H1 (cell line): Measurements from ENCODE around the gene CEP78. TPM values are rescaled to one million over a fixed set of nuclear protein-coding genes. Genes with fewer than 3 reads are reported as not detected.

Experiments
- CTCF ChIA-PET: fragments of 300-600 bp; sonication (Branson Sonifier 250); formaldehyde crosslinking; loops from one replicate; lab custom pipeline; 2021; ENCODE audit not compliant: partially characterized antibody; lab: Charles Lee
- POLR2A ChIA-PET: fragments of 300-600 bp; sonication (Branson Sonifier 250); formaldehyde crosslinking; loops from one replicate; lab custom pipeline; 2021; ENCODE audit warnings: inconsistent platforms; ENCODE audit not compliant: partially characterized antibody; lab: Charles Lee
- DNase-seq, 2 experiments: peaks; one replicate each; pipeline versions ENCODE4 v3.0.0 to v3.0.0-alpha.2; 2010 to 2022; ENCODE audit warnings: low spot score in 2 of 2, low read depth in 1 of 2, mixed read lengths in 1 of 2
- FAIRE-seq: peaks from 2 replicates; lab custom pipeline; 2011; peaks lifted over from hg19 to GRCh38; lab: Jason Lieb, UNC
- H2AFZ ChIP-seq: 2 replicates; pipeline ENCODE4 v1.8.1; 2012; ENCODE audit warnings: low read length, inconsistent platforms
- H2AK5ac ChIP-seq: 2 replicates; pipeline ENCODE4 v1.6.1; 2013; ENCODE audit warnings: low read depth, low read length
- H2BK120ac ChIP-seq: replicated peaks from 2 replicates; pipeline ENCODE3; 2013; ENCODE audit warnings: low read depth, low read length, inconsistent platforms
- H2BK12ac ChIP-seq: 2 replicates; pipeline ENCODE4 v1.6.1; 2013; ENCODE audit warnings: low read depth, low read length
- H2BK15ac ChIP-seq: 2 replicates; pipeline ENCODE4 v1.6.1; 2013; ENCODE audit warnings: low read length
- H2BK20ac ChIP-seq: 2 replicates; pipeline ENCODE4 v1.6.1; 2013; ENCODE audit warnings: low read length
- H2BK5ac ChIP-seq: 2 replicates; pipeline ENCODE4 v1.6.1; 2013; ENCODE audit warnings: low read depth, low read length
- H3K14ac ChIP-seq: 2 replicates; pipeline ENCODE4 v1.6.1; 2013; ENCODE audit warnings: inconsistent platforms; ENCODE audit not compliant: insufficient read length
- H3K18ac ChIP-seq: 2 replicates; pipeline ENCODE4 v1.6.1; 2013; ENCODE audit warnings: low read length; ENCODE audit errors: extremely low read depth
- H3K23ac ChIP-seq: 2 replicates; pipeline ENCODE4 v1.6.1; 2013; ENCODE audit warnings: inconsistent platforms; ENCODE audit not compliant: insufficient read length
- H3K23me2 ChIP-seq: 2 replicates; pipeline ENCODE4 v1.6.1; 2013; ENCODE audit warnings: low read depth, low read length
- H3K27ac ChIP-seq: 2 replicates; pipeline ENCODE4 v1.6.1; 2011; ENCODE audit warnings: low read depth, low read length, inconsistent platforms
- H3K27me3 ChIP-seq, 4 experiments: replicated peaks in 1 of 4; 1 replicate in 1 of 4; 2 replicates in 3 of 4; pipeline versions ENCODE4 v1.6.1 to v1.8.1; 2011 to 2013; ENCODE audit warnings: low read length in 3 of 4, mild to moderate bottlenecking in 3 of 4, inconsistent platforms in 2 of 4, mixed read lengths in 2 of 4, moderate library complexity in 1 of 4; ENCODE audit not compliant: control insufficient read depth in 3 of 4, insufficient read depth in 3 of 4; ENCODE audit errors: extremely low read depth in 1 of 4
- H3K36me3 ChIP-seq, 4 experiments: 2 replicates each; pipeline versions ENCODE4 v1.6.1 to v1.8.1; 2011 to 2013; ENCODE audit warnings: mild to moderate bottlenecking in 4 of 4, low read length in 3 of 4, moderate library complexity in 2 of 4, control low read depth in 1 of 4, inconsistent platforms in 1 of 4; ENCODE audit not compliant: insufficient read depth in 4 of 4, control insufficient read depth in 2 of 4
- H3K4ac ChIP-seq: replicated peaks from 2 replicates; pipeline ENCODE3; 2013; ENCODE audit warnings: low read length, low read depth, mixed read lengths, inconsistent platforms; ENCODE audit not compliant: insufficient read length
- H3K4me1 ChIP-seq, 4 experiments: replicated peaks in 1 of 4; 1 replicate in 1 of 4; 2 replicates in 3 of 4; pipeline versions ENCODE4 v1.6.1 to v1.8.1; 2011 to 2013; ENCODE audit warnings: low read length in 3 of 4, inconsistent platforms in 2 of 4, mixed read lengths in 1 of 4; ENCODE audit not compliant: insufficient read depth in 4 of 4, control insufficient read depth in 3 of 4
- H3K4me2 ChIP-seq, 2 experiments: 2 replicates each; pipeline versions ENCODE4 v1.6.1 to v1.8.1; 2011 to 2013; ENCODE audit warnings: low read depth in 2 of 2, low read length in 2 of 2, control low read depth in 1 of 2, inconsistent platforms in 1 of 2, mild to moderate bottlenecking in 1 of 2; ENCODE audit not compliant: insufficient read depth in 1 of 2
- H3K4me3 ChIP-seq, 4 experiments: fragments of 200-600, 300-600 bp in 1 of 4; sonication (generic), shearing (Covaris generic), sonication (Bioruptor Twin) in 1 of 4; 2 replicates each; pipeline versions ENCODE4 v1.5.1 to v1.8.1; 2011 to 2016; ENCODE audit warnings: low read length in 4 of 4, low read depth in 3 of 4, control low read depth in 2 of 4, inconsistent platforms in 2 of 4, mild to moderate bottlenecking in 2 of 4, mixed read lengths in 1 of 4, moderate library complexity in 1 of 4; ENCODE audit not compliant: insufficient read depth in 2 of 4; ENCODE audit errors: extremely low read depth in 1 of 4
- H3K56ac ChIP-seq: replicated peaks from 2 replicates; pipeline ENCODE3; 2013; ENCODE audit warnings: low read depth, mild to moderate bottlenecking, mixed read lengths, low read length, inconsistent platforms; ENCODE audit not compliant: insufficient read length
- H3K79me1 ChIP-seq: 2 replicates; pipeline ENCODE4 v1.6.1; 2013; ENCODE audit warnings: low read depth, low read length, control low read depth
- H3K79me2 ChIP-seq, 2 experiments: 2 replicates each; pipeline versions ENCODE4 v1.6.1 to v1.8.1; 2012 to 2013; ENCODE audit warnings: low read length in 2 of 2, mild to moderate bottlenecking in 2 of 2, inconsistent platforms in 1 of 2; ENCODE audit not compliant: insufficient read depth in 2 of 2, control insufficient read depth in 1 of 2
- H3K9ac ChIP-seq, 4 experiments: replicated peaks in 1 of 4; 1 replicate in 1 of 4; 2 replicates in 3 of 4; pipeline versions ENCODE4 v1.6.1 to v1.8.1; 2011 to 2013; ENCODE audit warnings: low read depth in 3 of 4, low read length in 3 of 4, control low read depth in 2 of 4, mild to moderate bottlenecking in 2 of 4, moderate library complexity in 2 of 4, inconsistent platforms in 1 of 4; ENCODE audit errors: extremely low read depth in 1 of 4
- H3K9me3 ChIP-seq, 2 experiments: 2 replicates each; pipeline versions ENCODE4 v1.6.1 to v1.8.1; 2012 to 2013; ENCODE audit warnings: mild to moderate bottlenecking in 2 of 2, moderate library complexity in 2 of 2, control low read depth in 1 of 2, inconsistent platforms in 1 of 2, low read depth in 1 of 2, low read length in 1 of 2, mixed read lengths in 1 of 2; ENCODE audit not compliant: insufficient read depth in 2 of 2
- H4K20me1 ChIP-seq, 2 experiments: replicated peaks in 1 of 2; 2 replicates each; pipeline versions ENCODE3 to v1.8.1; 2011 to 2013; ENCODE audit warnings: inconsistent platforms in 2 of 2, low read length in 2 of 2, mild to moderate bottlenecking in 1 of 2; ENCODE audit not compliant: insufficient read depth in 2 of 2, control insufficient read depth in 1 of 2
- H4K5ac ChIP-seq: 2 replicates; pipeline ENCODE4 v1.6.1; 2013; ENCODE audit warnings: low read length, low read depth, mixed read lengths, inconsistent platforms; ENCODE audit not compliant: insufficient read length
- H4K8ac ChIP-seq: 2 replicates; pipeline ENCODE4 v1.8.0; 2013; ENCODE audit warnings: mild to moderate bottlenecking, moderate library complexity, low read length, inconsistent platforms; ENCODE audit not compliant: insufficient read depth; ENCODE audit errors: extremely low read depth
- H4K91ac ChIP-seq: replicated peaks from 2 replicates; pipeline ENCODE3; 2013; ENCODE audit warnings: low read length, mixed read lengths, inconsistent platforms; ENCODE audit not compliant: insufficient read length
- CEBPB ChIP-seq: IDR thresholded peaks from 2 replicates; pipeline ENCODE4 v1.6.1; 2012; ENCODE audit warnings: low read depth, low read length
- SIRT6 ChIP-seq: IDR thresholded peaks from one replicate; pipeline ENCODE4 v1.7.1; 2012; ENCODE audit warnings: low read length, inconsistent platforms
- WGBS, 2 experiments: shearing (Covaris generic) in 1 of 2; methylation state at CpG; one replicate each; pipeline versions ENCODE4 v1.1.6 to v1.1.7; 2013 to 2015; ENCODE audit warnings: low lambda C conversion rate in 2 of 2, mixed read lengths in 2 of 2, inconsistent platforms in 1 of 2, low coverage in 1 of 2, missing lambda C conversion rate in 1 of 2; ENCODE audit not compliant: insufficient replicate concordance in 2 of 2, insufficient coverage in 1 of 2, insufficient read length in 1 of 2; ENCODE audit errors: extremely low coverage in 1 of 2, missing lambda C conversion rate in 1 of 2; 5-methylcytosine and 5-hydroxymethylcytosine counted together
- polyA plus RNA-seq, 7 experiments: library from polyadenylated mRNA; depleted of rRNA in 3 of 7; stranded (reverse) in 5 of 7; unstranded in 2 of 7; fragments of >200 nt in 5 of 7; fragments of 200-250 nt in 2 of 7; gene quantifications; 1 replicate in 5 of 7; 2 replicates in 1 of 7; 4 replicates in 1 of 7; pipeline versions ENCODE4 v1.2.1 to v1.2.3, GENCODE V29; 2011 to 2013; ENCODE audit warnings: missing spikeins in 2 of 7, mixed read lengths in 2 of 7
- total RNA-seq: library from RNA; stranded (reverse); fragmentation: NEBNext Ultra II Directional; extraction: Animal tissue kit (Norgen Biotek cat#: 25700); gene quantifications from 2 replicates; pipeline ENCODE4 v1.2.1, GENCODE V29; 2021

CEP78 gene
- total and polyA plus RNA-seq, 2 of the 8 experiments (the other 6 are each of a cell fraction or from before 2014, with no cell fraction given), result 10.3 to 40.9 TPM

- no peak overlapping the region for H3K18ac ChIP-seq
- H4K91ac ChIP-seq, result no peak overlapping the region
- H2BK20ac ChIP-seq, result no peak overlapping the region
- no peak overlapping the region for H2AFZ ChIP-seq
- H2BK12ac ChIP-seq, result no peak overlapping the region
- H2BK5ac ChIP-seq, result no peak overlapping the region
- H3K4me1 ChIP-seq, result no peaks in the 10 kb centered on the region
- H3K36me3 ChIP-seq, result no peaks in the 10 kb centered on the region
- H3K4me3 ChIP-seq, result no peak overlapping the region
- no peak overlapping the region for H2BK15ac ChIP-seq
- H2AK5ac ChIP-seq, result no peak overlapping the region
- H3K27ac ChIP-seq, result no peak overlapping the region
- TF ChIP-seq SIRT6, result no peak
- 0 out of 2 replicates have a peak, but pooled peaks have one; percentile 4 for TF ChIP-seq CEBPB
- H3K14ac ChIP-seq, result no peak overlapping the region
- H3K23me2 ChIP-seq, result no peaks in the 10 kb centered on the region
- no peak overlapping the region for H3K4ac ChIP-seq
- H3K9me3 ChIP-seq, result no peaks in the 10 kb centered on the region
- H3K9ac ChIP-seq, result no peak overlapping the region
- no peak overlapping the region for H4K8ac ChIP-seq
- no peaks in the 10 kb centered on the region for H3K79me1 ChIP-seq
- no peaks in the 10 kb centered on the region for H4K20me1 ChIP-seq
- H3K4me2 ChIP-seq, result no peak overlapping the region
- no peak overlapping the region for H2BK120ac ChIP-seq
- ChIA-PET POLR2A (interaction anchor here (1.3 kb wide), 1 partner anchor 88 kb away, joined by 3 read pairs; the partner anchor contains the start of gene PSAT1), CTCF (interaction anchor here (0.6 to 0.8 kb wide), 2 partner anchors 88 to 496 kb away, joined by 3 to 7 read pairs; no protein-coding TSS in a partner anchor)
- WGBS, 2 experiments, result 96% methylated on average over 7 of the region's 7 CpGs; no CpG with 5 or more reads in 1 of the 2 experiments
- H3K27me3 ChIP-seq, result no peaks in the 10 kb centered on the region
- no peak overlapping the region for H4K5ac ChIP-seq
- no peak overlapping the region for H3K23ac ChIP-seq
- FAIRE-seq (no peak), DNase-seq (no peak)
- H3K79me2 ChIP-seq, result no peaks in the 10 kb centered on the region
- H3K56ac ChIP-seq, result no peak overlapping the region
These were observed 26.7 kb upstream of the CEP78 start for GRCh38 chr9:78209127-78209526.
